WTC11 (cell line): ENCODE measurements around the gene TOGARAM2. TPM values are rescaled to one million over a fixed set of nuclear protein-coding genes. Genes with fewer than 3 reads are reported as not detected.

ENCODE experiments used
- ATAC-seq: fragments of 200-7000 bp; cut with Tn5 transposase; 2 replicates; pipeline ENCODE4 v1.10.0; 2021; ENCODE audit warnings: mild to moderate bottlenecking, moderate library complexity
- CTCF ChIA-PET: fragments of 300-600 bp; sonication (Branson Sonifier 250); formaldehyde crosslinking; loops from one replicate; lab custom pipeline; 2021; ENCODE audit warnings: antibody characterized with exemption; lab: Charles Lee
- POLR2A ChIA-PET: fragments of 350-600 bp; sonication (Branson Sonifier 250); formaldehyde crosslinking; loops from one replicate; lab custom pipeline; 2021; ENCODE audit warnings: antibody characterized with exemption; lab: Charles Lee
- DNase-seq: peaks from one replicate; pipeline ENCODE4 v3.0.0; 2021; ENCODE audit warnings: low spot score
- H3K27ac Mint-ChIP-seq: 2 replicates; pipeline ENCODE4 v1.8.0; 2021; ENCODE audit warnings: mixed read lengths
- H3K27me3 Mint-ChIP-seq: 2 replicates; pipeline ENCODE4 v1.8.0; 2021; ENCODE audit warnings: low read depth, mild to moderate bottlenecking, moderate library complexity, mixed read lengths
- H3K36me3 Mint-ChIP-seq: 2 replicates; pipeline ENCODE4 v1.8.0; 2021; ENCODE audit warnings: mixed read lengths
- H3K4me1 Mint-ChIP-seq: 2 replicates; pipeline ENCODE4 v1.8.0; 2022; ENCODE audit warnings: mixed read lengths
- H3K4me3 Mint-ChIP-seq: 2 replicates; pipeline ENCODE4 v1.8.0; 2021; ENCODE audit warnings: mild to moderate bottlenecking, moderate library complexity, mixed read lengths
- H3K9me3 Mint-ChIP-seq: 2 replicates; pipeline ENCODE4 v1.8.0; 2021; ENCODE audit warnings: mixed read lengths
- AFF4 ChIP-seq: sonication (generic); formaldehyde crosslinking; IDR thresholded peaks from 2 replicates; pipeline ENCODE4 v1.8.1; 2023; ENCODE audit warnings: mild to moderate bottlenecking, missing genetic modification reagents, borderline replicate concordance
- AR ChIP-seq: fragments of 250-450 bp; sonication (Bioruptor Pico); IDR thresholded peaks from 2 replicates; pipeline ENCODE4 v1.9.0; 2021; ENCODE audit warnings: mild to moderate bottlenecking
- ATF3 ChIP-seq: sonication (generic); formaldehyde crosslinking; conservative IDR thresholded peaks from 2 replicates; pipeline ENCODE4 v1.8.1; 2022; ENCODE audit warnings: mild to moderate bottlenecking, missing genetic modification reagents
- CBFB ChIP-seq: sonication (generic); formaldehyde crosslinking; IDR thresholded peaks from 2 replicates; pipeline ENCODE4 v1.8.1; 2022; ENCODE audit warnings: mild to moderate bottlenecking, low read depth, missing genetic modification reagents
- CREM ChIP-seq: sonication (generic); formaldehyde crosslinking; IDR thresholded peaks from 2 replicates; pipeline ENCODE4 v1.8.1; 2022; ENCODE audit warnings: mild to moderate bottlenecking, missing genetic modification reagents, moderate library complexity
- E2F4 ChIP-seq: sonication (generic); formaldehyde crosslinking; IDR thresholded peaks from 2 replicates; pipeline ENCODE4 v1.8.1; 2022; ENCODE audit warnings: low read depth, mild to moderate bottlenecking, moderate library complexity, missing genetic modification reagents, borderline replicate concordance
- GTF2I ChIP-seq: fragments of 250-450 bp; sonication (Bioruptor Pico); conservative IDR thresholded peaks from 2 replicates; pipeline ENCODE4 v1.4.0; 2021; ENCODE audit warnings: mild to moderate bottlenecking
- IRF2 ChIP-seq: sonication (generic); formaldehyde crosslinking; IDR thresholded peaks from 2 replicates; pipeline ENCODE4 v1.8.0; 2022; ENCODE audit warnings: low read depth, missing genetic modification reagents, borderline replicate concordance
- JUN ChIP-seq: sonication (generic); formaldehyde crosslinking; IDR thresholded peaks from 2 replicates; pipeline ENCODE4 v1.8.0; 2023; ENCODE audit warnings: mild to moderate bottlenecking, missing genetic modification reagents
- MAX ChIP-seq: sonication (generic); formaldehyde crosslinking; IDR thresholded peaks from 2 replicates; pipeline ENCODE4 v1.8.0; 2022; ENCODE audit warnings: mild to moderate bottlenecking, missing genetic modification reagents
- NFATC4 ChIP-seq: fragments of 250-450 bp; sonication (Bioruptor Pico); IDR thresholded peaks from 2 replicates; pipeline ENCODE4 v1.9.0; 2021; ENCODE audit warnings: mild to moderate bottlenecking
- NFE2L1 ChIP-seq: sonication (generic); formaldehyde crosslinking; IDR thresholded peaks from 2 replicates; pipeline ENCODE4 v1.8.1; 2023; ENCODE audit warnings: missing genetic modification reagents
- NFYB ChIP-seq: sonication (generic); formaldehyde crosslinking; conservative IDR thresholded peaks from 2 replicates; pipeline ENCODE4 v1.8.0; 2022; ENCODE audit warnings: low read depth, missing genetic modification reagents
- NR1H2 ChIP-seq: sonication (generic); formaldehyde crosslinking; IDR thresholded peaks from 2 replicates; pipeline ENCODE4 v1.9.0; 2021; ENCODE audit warnings: mild to moderate bottlenecking, moderate library complexity, missing genetic modification reagents
- PREB ChIP-seq: sonication (generic); formaldehyde crosslinking; IDR thresholded peaks from 2 replicates; pipeline ENCODE4 v1.8.1; 2022; ENCODE audit warnings: mild to moderate bottlenecking, missing genetic modification reagents, moderate library complexity, borderline replicate concordance
- SMAD3 ChIP-seq: sonication (generic); formaldehyde crosslinking; IDR thresholded peaks from 2 replicates; pipeline ENCODE4 v1.8.0; 2022; ENCODE audit warnings: missing genetic modification reagents, mild to moderate bottlenecking, borderline replicate concordance
- ZNF138 ChIP-seq: sonication (generic); formaldehyde crosslinking; conservative IDR thresholded peaks from 2 replicates; pipeline ENCODE4 v1.8.1; 2022; ENCODE audit warnings: mild to moderate bottlenecking, moderate library complexity, missing genetic modification reagents
- ZNF263 ChIP-seq: sonication (generic); formaldehyde crosslinking; IDR thresholded peaks from 2 replicates; pipeline ENCODE4 v1.8.1; 2022; ENCODE audit warnings: low read depth, mild to moderate bottlenecking, moderate library complexity, missing genetic modification reagents
- ZNF317 ChIP-seq: sonication (generic); formaldehyde crosslinking; IDR thresholded peaks from 2 replicates; pipeline ENCODE4 v1.8.1; 2023; ENCODE audit warnings: low read depth, mild to moderate bottlenecking, moderate library complexity, missing genetic modification reagents, borderline replicate concordance
- ZNF396 ChIP-seq: fragments of 250-450 bp; sonication (Bioruptor Pico); IDR thresholded peaks from 2 replicates; pipeline ENCODE4 v1.8.0; 2021; ENCODE audit warnings: mild to moderate bottlenecking, moderate library complexity, borderline replicate concordance
- ZSCAN18 ChIP-seq: fragments of 250-450 bp; sonication (Bioruptor Pico); IDR thresholded peaks from 2 replicates; pipeline ENCODE4 v2.1.2; 2022; ENCODE audit warnings: mild to moderate bottlenecking, moderate library complexity
- total RNA-seq: library from RNA; stranded (reverse); gene quantifications from 3 replicates; pipeline ENCODE4 v1.2.3, GENCODE V29; 2021

Gene TOGARAM2
- total RNA-seq, 1 experiment from 2014 or later, result 1.0 TPM

- Mint-ChIP-seq H3K9me3 (no peaks in the 10 kb centered on the region), H3K27ac (no peak overlapping the region), H3K27me3 (no peaks in the 10 kb centered on the region), H3K36me3 (no peaks in the 10 kb centered on the region), H3K4me1 (peaks cover 8% of the 10 kb centered on the region), H3K4me3 (no peak overlapping the region)
- ATAC-seq (no peak), DNase-seq (no peak)
- no peak for TF ChIP-seq NFATC4
- no peak for TF ChIP-seq CBFB (CRISPR knock-in tag)
- TF ChIP-seq NR1H2 (CRISPR knock-in tag), result no peak
- TF ChIP-seq IRF2, result no peak
- no peak for TF ChIP-seq PREB
- no peak for TF ChIP-seq ZNF138 (CRISPR knock-in tag)
- no peak for TF ChIP-seq NFYB (CRISPR knock-in tag)
- TF ChIP-seq CREM, result no peak
- TF ChIP-seq ATF3 (CRISPR knock-in tag), result no peak
- ChIA-PET CTCF (no interaction called here), POLR2A (no interaction called here)
Observed at GRCh38 chr2:29016504-29016903, 35.4 kb downstream of the TOGARAM2 start.

- DNase-seq, result no peak
- ChIA-PET POLR2A (no interaction called here), CTCF (no interaction called here)
- TF ChIP-seq NFE2L1 (CRISPR knock-in tag) (no peak), ZNF396 (CRISPR knock-in tag) (no peak), ZNF317 (CRISPR knock-in tag) (no peak), E2F4 (CRISPR knock-in tag) (no peak), CREM (no peak), MAX (CRISPR knock-in tag) (no peak), SMAD3 (CRISPR knock-in tag) (no peak), ZSCAN18 (no peak), AR (CRISPR knock-in tag) (no peak), JUN (CRISPR knock-in tag) (no peak), ZNF263 (CRISPR knock-in tag) (no peak), GTF2I (CRISPR knock-in tag) (no peak), AFF4 (no peak)
- no peak for ATAC-seq
- Mint-ChIP-seq H3K4me1 (peaks cover 3% of the 10 kb centered on the region; the same call in 1 of the 2 replicates), H3K4me3 (no peak overlapping the region), H3K9me3 (no peaks in the 10 kb centered on the region), H3K27me3 (no peaks in the 10 kb centered on the region), H3K36me3 (no peaks in the 10 kb centered on the region), H3K27ac (no peak overlapping the region)
Observed at GRCh38 chr2:29017716-29018435, 36.8 kb downstream of the TOGARAM2 start.
